NCI-H2107 treated with DMSO at 0.1 percent for 48 hours (cell line): ENCODE results near the gene DDX10.
"Not testable (repeated sequence)": the region's sequence is repeated elsewhere in the genome, so short reads cannot be mapped to it uniquely, and the experiment has no call there.

Experiments
- DNase-seq: peaks from one replicate; lab custom pipeline; 2025; ENCODE audit not compliant: unreplicated experiment; lab: John Stamatoyannopoulos, UW

DDX10 gene

GRCh38 chr11:108813086-108813485 lies 148.2 kb downstream of the DDX10 start:
- no peak for DNase-seq

DNA sequence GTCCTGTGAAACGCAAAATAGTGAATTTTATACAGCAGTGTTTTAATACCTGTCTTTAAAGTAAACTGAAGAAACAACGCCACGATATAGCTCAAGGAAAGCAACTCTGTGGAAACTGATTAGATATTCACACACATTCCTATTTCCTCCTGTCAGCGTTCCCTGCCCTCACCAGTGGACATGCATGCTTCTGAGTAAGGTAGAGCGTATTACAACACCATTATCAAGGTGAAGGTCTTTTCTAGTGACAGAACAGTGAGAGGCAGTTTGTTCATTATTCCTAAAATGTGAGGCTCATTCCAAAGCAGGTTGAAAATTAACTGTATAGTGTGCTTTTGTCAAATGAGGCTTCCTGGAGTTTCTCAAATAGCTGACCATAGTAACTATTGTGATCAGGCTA lies 153.1 kb downstream of the DDX10 start:
- DNase-seq: no peak

DNA sequence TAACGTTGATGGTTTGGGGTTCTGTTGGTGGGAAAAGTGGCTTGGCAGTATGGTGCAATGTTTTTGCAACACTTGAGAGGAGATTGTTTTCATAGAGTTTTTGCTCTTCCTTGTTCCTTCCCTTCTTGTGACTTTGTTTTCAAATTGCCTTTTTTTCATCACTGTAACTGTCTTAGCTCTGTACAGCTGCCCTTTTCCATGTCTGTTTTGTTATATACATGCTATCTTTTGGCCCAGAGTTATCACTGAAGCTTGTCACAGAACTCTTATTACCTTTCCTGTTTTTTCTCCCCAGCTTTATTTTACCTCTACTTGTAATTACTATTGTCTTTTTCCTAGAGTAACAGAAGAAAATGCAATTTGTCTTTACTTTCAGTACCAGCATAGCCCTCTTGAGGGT lies 154.1 kb downstream of the DDX10 start:
- DNase-seq: no peak

- DNase-seq: no peak
Measured at GRCh38 chr11:108819957-108820356, 155.1 kb downstream of the DDX10 start.

- DNase-seq: not testable (repeated sequence)
Measured at GRCh38 chr11:108823960-108824359, 159.1 kb downstream of the DDX10 start.

GRCh38 chr11:108824545-108824944 lies 159.7 kb downstream of the DDX10 start:
- no peak for DNase-seq

GRCh38 chr11:108825381-108825780 lies 160.5 kb downstream of the DDX10 start:
- no peak for DNase-seq

- DNase-seq: no peak
Measured at GRCh38 chr11:108826136-108826535, 161.3 kb downstream of the DDX10 start.

DNA sequence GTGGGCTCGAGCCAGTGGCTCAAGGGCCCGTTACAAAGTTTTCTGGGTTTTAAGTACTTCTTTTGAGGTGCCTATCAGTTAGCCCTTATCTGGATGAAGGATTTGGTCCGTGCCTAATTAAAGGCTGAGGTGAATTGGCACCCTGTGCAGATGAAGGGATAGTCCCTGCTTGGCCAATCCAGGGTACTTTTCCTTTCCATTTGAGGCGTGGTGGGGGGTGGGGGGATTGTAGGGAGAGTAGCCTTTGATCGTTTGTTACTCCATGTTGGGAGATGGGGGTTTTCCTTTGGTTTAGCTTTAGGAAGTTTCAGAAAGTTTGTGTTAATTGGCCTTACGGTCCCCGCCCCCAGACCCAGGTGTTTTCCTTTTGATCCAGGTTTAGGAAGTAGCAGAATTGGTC lies 170.8 kb downstream of the DDX10 start:
- no peak for DNase-seq

DNA sequence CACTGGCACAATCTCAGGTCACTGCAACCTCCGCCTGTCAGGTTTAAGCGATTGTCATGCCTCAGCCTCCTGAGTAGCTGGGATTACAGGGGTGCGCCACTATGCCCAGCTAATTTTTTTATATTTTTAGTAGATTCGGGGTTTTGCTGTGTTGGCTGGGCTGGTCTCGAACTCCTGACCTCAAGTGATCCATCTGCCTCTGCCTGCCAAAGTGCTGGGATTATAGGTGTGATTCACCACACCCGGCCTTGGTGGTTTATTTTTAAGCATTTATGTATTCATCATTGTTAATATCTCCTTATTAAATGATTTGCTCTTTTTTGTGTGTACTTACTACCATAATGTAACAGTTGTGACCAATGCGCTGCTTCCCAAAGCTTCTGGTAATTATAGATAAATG lies 171.7 kb downstream of the DDX10 start:
- no peak for DNase-seq

DNA sequence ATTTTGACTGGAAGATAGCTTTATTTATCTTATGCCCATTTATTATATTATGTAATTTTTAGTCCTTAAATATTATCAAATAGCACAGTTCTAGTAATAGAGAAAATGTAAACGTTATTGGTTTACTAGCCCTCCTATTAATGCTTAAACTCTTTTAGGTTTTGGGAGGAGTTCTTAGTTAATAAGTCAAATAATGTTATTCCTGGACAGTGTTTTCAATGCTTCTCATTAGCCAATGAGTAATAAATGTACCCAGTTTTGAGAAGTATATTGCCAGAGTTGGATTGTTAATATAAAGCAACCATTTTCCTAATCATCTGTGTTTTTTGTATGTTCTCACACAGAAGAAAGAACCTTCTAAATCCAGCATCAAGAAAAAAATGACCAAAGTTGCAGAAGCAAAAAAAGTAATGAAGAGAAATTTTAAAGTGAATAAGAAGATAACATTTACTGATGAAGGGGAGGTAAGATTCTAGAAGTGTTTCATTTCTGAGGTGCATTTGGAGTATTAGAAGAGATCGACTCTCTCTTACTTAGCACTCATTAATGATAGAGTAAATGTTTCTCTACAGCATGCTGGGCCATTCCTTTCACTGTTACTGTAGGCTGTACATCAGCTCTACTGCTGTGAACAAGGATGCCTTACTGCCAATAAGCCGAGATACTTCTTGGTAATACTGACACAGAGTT lies 173.4 kb downstream of the DDX10 start:
- DNase-seq: no peak

- no peak for DNase-seq
Measured at GRCh38 chr11:108838792-108839105, 173.9 kb downstream of the DDX10 start.

DNA sequence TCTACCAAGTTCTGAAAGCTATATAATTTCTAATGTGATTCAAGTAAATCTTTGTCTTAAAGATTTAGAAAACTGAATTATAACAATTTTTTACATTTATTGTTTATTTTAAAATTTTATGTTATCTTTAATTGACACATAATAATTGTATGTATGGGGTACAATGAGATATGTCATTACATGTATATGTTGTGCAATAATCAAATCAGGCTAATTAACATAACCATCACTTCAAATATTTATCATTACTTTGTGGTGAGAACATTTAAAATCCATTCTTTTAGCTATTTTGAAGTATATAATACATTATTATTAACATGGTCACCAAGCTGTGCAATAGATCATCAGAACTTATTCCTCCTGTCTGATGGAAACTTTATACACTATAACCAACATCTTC lies 181.1 kb downstream of the DDX10 start:
- no peak for DNase-seq

DNA sequence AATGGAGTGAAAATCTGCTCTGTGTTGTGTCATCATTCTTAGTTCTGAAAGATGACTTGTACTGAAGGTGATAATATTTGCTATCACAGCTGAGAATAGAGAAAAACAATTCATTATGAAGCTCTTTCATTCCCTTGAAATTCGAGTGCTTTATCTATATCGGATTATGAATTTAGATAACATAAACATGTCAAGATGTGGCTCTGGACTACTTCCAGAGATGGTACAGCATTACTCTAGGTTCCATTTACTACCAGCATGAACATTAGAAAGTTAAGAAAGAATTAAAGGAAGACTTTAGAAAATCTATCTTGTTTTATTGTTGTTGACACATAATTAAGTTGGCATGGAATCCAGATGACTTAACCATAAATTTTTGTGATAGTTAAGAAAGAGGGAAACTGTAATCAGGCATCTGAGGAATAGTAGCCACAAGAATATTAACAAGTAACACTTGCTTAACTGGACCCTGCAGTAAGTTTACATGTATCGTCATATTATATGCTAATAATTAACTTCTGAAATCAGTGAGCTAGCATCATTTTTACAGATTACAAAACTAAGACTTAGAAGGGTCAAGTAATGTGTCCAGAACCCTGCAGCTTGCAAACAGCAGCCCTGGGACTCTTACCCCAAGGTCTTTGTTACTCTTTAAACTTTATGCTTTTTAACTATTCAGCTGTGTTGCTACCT lies 182.6 kb downstream of the DDX10 start:
- DNase-seq: no peak

GRCh38 chr11:108851781-108852180 lies 186.9 kb downstream of the DDX10 start:
- DNase-seq: no peak

- no peak for DNase-seq
Measured at GRCh38 chr11:108852701-108853100, 187.8 kb downstream of the DDX10 start.

- no peak for DNase-seq
Measured at GRCh38 chr11:108853151-108853550, 188.3 kb downstream of the DDX10 start.

- DNase-seq: no peak
Measured at GRCh38 chr11:108853864-108854263, 189.0 kb downstream of the DDX10 start.

DNA sequence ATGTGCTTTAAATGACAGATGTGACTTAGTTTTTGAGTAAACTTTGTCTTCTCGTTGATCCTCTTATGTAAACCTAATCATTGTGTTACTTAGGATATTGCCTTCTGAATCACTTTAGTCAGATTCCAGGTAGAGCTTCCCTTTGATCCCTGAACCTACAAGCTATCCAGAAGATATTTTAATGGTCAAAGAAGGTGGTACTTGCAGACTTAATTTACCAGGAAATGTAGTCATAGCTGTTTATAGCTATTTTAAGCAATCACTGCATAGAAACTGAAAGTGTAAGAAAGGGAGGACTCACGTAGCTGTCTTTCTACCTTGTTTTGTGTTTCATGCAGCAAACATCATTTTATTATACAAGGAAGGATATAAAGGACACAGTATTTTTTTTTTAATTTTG lies 189.5 kb downstream of the DDX10 start:
- DNase-seq: no peak

DNA sequence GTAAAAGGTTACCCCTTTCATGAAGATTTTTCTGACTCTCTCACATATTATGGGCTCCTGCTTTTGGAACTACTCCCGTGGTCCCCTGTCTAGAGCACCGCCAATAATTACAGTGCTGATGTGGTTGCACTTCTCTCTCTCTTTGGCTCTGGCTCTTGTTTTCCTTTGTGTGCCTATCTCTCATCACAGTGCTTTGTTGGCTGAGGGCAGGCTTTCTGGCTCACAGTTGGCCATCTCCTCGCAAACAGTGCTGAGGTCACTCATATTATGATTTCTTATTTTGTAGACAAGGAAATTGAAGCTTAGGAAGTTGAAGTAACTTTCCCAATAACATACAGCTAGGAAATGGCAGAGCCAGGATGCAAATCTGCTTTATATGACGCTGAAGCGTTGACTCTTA lies 192.5 kb downstream of the DDX10 start:
- DNase-seq: no peak

GRCh38 chr11:108858622-108859021 lies 193.8 kb downstream of the DDX10 start:
- DNase-seq: no peak

- no peak for DNase-seq
Measured at GRCh38 chr11:108859510-108859909, 194.6 kb downstream of the DDX10 start.

DNA sequence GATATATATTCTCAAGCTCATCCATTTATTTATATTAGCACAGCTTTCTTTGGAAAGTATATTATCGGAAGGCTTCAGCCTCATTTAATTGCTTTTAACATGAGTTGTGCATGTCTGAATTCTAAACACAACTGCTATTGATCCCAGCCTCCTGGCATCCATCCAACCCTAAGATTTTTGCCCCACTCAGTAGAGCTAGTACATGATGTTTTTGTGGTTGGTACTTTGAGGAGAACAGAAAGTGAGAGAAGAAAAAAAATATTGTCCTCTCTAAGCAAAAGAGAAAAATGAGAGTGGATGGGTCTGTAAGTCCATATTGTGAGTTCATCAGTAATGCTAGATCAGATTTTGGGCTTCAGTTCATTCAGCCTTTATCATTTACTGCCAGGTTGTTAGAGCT lies 198.7 kb downstream of the DDX10 start:
- DNase-seq: no peak
